Kidney (tissue), 14 donors: ENCODE results near the gene FCGR3B. TPM values are rescaled to one million over a fixed set of nuclear protein-coding genes. Genes with fewer than 3 reads are reported as not detected.
"Not testable (repeated sequence)": the region's sequence is repeated elsewhere in the genome, so short reads cannot be mapped to it uniquely, and the experiment has no call there.

Experiments used
- DNase-seq, 5 donors: peaks; one replicate each; pipeline ENCODE4 v3.0.0-alpha.2; 2013 to 2020
- FAIRE-seq: peaks from 2 replicates; lab custom pipeline; 2012; peaks lifted over from hg19 to GRCh38; lab: Jason Lieb, UNC
- H3K27ac ChIP-seq, 2 donors: one replicate each; pipeline ENCODE4 v1.7.0; 2013; ENCODE audit warnings: low read depth in 2 of 2, low read length in 2 of 2, inconsistent platforms in 1 of 2
- H3K27me3 ChIP-seq: one replicate; pipeline ENCODE4 v1.7.1; 2013; ENCODE audit warnings: low read length, inconsistent platforms; ENCODE audit not compliant: control insufficient read depth, insufficient read depth
- H3K36me3 ChIP-seq, 3 donors: one replicate each; pipeline versions ENCODE4 v1.7.0 to v1.7.1; 2013; ENCODE audit warnings: low read length in 3 of 3, control low read depth in 1 of 3, inconsistent platforms in 1 of 3; ENCODE audit not compliant: insufficient read depth in 3 of 3, control insufficient read depth in 2 of 3
- H3K4me1 ChIP-seq, 3 donors: one replicate each; pipeline versions ENCODE4 v1.7.0 to v1.7.1; 2013; ENCODE audit warnings: low read length in 3 of 3, inconsistent platforms in 1 of 3, low read depth in 1 of 3; ENCODE audit not compliant: control insufficient read depth in 2 of 3, insufficient read depth in 2 of 3
- H3K4me3 ChIP-seq, 3 donors: one replicate each; pipeline versions ENCODE4 v1.7.0 to v1.8.1; 2013; ENCODE audit warnings: low read length in 3 of 3, control low read depth in 1 of 3, inconsistent platforms in 1 of 3
- H3K9ac ChIP-seq, 3 donors: one replicate each; pipeline versions ENCODE4 v1.7.0 to v1.7.1; 2013; ENCODE audit warnings: low read length in 3 of 3, control low read depth in 1 of 3, inconsistent platforms in 1 of 3
- H3K9me3 ChIP-seq, 3 donors: one replicate each; pipeline versions ENCODE4 v1.7.0 to v1.7.1; 2013; ENCODE audit warnings: low read length in 3 of 3, control low read depth in 1 of 3, inconsistent platforms in 1 of 3; ENCODE audit not compliant: control insufficient read depth in 2 of 3, insufficient read depth in 1 of 3
- intact Hi-C: fragments of 100-400 bp; cut with DNase I; formaldehyde crosslinking; loops from one replicate; pipeline ENCODE4 v1.11.1; 2022
- polyA plus RNA-seq: library from polyadenylated mRNA; stranded (reverse); fragments of 350-450 nt; fragmentation: Illumina TruSeq; extraction: RNeasy Lipid Tissue Mini Kit (QIAGEN cat#74804); gene quantifications from one replicate; pipeline ENCODE4 v1.2.3, GENCODE V29; 2014; ENCODE audit warnings: low read depth, low replicate concordance; ENCODE audit not compliant: insufficient read depth
- total RNA-seq: library from RNA; stranded (reverse); fragmentation: NEBNext Ultra II Directional; extraction: Animal tissue kit (Norgen Biotek cat#: 25700); gene quantifications from one replicate; pipeline ENCODE4 v1.2.1, GENCODE V29; 2021
- TF ChIP-seq, protein P1 (sequence below): IDR thresholded peaks from 3 replicates; pipeline ENCODE4 v1.5.1; 2012; ENCODE audit warnings: mild to moderate bottlenecking, moderate library complexity, borderline replicate concordance; ENCODE audit not compliant: insufficient read depth; ENCODE audit errors: extremely low read depth
- donor health status: control.
- donor health status: control.
- donor health status: control.
- donor health status: control.
- donor health status: control.
- donor health status: DM: yes; HTN: yes; CAD: no.
- donor health status: Normal renal cell carcinoma (clear cell type).

The FCGR3B gene
- total and polyA plus RNA-seq, 2 donors from 2014 or later = 4.3 TPM; not detected in 1

DNA sequence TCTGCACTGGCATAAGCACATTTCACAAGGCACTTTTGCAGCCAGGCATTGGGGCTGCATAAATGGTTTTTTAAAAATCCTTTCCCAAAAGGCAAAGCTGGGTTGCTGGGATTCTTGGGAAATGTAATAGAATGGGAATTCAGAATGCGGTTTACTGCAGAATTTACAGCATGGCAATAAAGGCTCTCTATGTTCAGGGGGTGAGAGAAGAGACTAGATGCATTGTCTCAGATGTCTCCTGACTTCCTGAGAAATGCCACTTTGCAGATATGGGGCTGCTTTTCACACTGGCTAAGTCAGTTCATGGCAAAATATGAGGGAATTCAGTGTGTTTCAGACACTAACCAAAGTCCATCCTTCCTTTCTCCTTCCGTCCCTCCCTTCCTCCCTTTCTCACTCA, 45.5 kb upstream of the FCGR3B start:
- H3K9me3 ChIP-seq = no peaks in the 10 kb centered on the region
- intact Hi-C loops = no loop called here
- H3K4me3 ChIP-seq = no peak overlapping the region
- no peak for FAIRE-seq
- H3K9ac ChIP-seq = no peak overlapping the region
- TF ChIP-seq, protein P1, sequence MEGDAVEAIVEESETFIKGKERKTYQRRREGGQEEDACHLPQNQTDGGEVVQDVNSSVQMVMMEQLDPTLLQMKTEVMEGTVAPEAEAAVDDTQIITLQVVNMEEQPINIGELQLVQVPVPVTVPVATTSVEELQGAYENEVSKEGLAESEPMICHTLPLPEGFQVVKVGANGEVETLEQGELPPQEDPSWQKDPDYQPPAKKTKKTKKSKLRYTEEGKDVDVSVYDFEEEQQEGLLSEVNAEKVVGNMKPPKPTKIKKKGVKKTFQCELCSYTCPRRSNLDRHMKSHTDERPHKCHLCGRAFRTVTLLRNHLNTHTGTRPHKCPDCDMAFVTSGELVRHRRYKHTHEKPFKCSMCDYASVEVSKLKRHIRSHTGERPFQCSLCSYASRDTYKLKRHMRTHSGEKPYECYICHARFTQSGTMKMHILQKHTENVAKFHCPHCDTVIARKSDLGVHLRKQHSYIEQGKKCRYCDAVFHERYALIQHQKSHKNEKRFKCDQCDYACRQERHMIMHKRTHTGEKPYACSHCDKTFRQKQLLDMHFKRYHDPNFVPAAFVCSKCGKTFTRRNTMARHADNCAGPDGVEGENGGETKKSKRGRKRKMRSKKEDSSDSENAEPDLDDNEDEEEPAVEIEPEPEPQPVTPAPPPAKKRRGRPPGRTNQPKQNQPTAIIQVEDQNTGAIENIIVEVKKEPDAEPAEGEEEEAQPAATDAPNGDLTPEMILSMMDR = no peak
- H3K27me3 ChIP-seq = no peaks in the 10 kb centered on the region
- H3K36me3 ChIP-seq = no peaks in the 10 kb centered on the region
- no peak for DNase-seq
- no peaks in the 10 kb centered on the region for H3K4me1 ChIP-seq
- H3K27ac ChIP-seq = no peak overlapping the region

- H3K27me3 ChIP-seq, H3K36me3 ChIP-seq, FAIRE-seq, H3K4me1 ChIP-seq, H3K9ac ChIP-seq, intact Hi-C loops, H3K27ac ChIP-seq, H3K9me3 ChIP-seq, H3K4me3 ChIP-seq: not testable (repeated sequence)
- DNase-seq = peak in 2 of 5 donors; percentile 20 to 56
Measured at GRCh38 chr1:161674908-161675307, 43.9 kb upstream of the FCGR3B start.

- H3K9ac ChIP-seq, H3K4me3 ChIP-seq, DNase-seq, H3K36me3 ChIP-seq, intact Hi-C loops, FAIRE-seq, H3K9me3 ChIP-seq, H3K4me1 ChIP-seq, H3K27ac ChIP-seq, H3K27me3 ChIP-seq: not testable (repeated sequence)
Measured at GRCh38 chr1:161674447-161674846, 43.5 kb upstream of the FCGR3B start.

- H3K27me3 ChIP-seq = not testable (repeated sequence)
Measured at GRCh38 chr1:161673437-161673836, 42.5 kb upstream of the FCGR3B start.

DNA sequence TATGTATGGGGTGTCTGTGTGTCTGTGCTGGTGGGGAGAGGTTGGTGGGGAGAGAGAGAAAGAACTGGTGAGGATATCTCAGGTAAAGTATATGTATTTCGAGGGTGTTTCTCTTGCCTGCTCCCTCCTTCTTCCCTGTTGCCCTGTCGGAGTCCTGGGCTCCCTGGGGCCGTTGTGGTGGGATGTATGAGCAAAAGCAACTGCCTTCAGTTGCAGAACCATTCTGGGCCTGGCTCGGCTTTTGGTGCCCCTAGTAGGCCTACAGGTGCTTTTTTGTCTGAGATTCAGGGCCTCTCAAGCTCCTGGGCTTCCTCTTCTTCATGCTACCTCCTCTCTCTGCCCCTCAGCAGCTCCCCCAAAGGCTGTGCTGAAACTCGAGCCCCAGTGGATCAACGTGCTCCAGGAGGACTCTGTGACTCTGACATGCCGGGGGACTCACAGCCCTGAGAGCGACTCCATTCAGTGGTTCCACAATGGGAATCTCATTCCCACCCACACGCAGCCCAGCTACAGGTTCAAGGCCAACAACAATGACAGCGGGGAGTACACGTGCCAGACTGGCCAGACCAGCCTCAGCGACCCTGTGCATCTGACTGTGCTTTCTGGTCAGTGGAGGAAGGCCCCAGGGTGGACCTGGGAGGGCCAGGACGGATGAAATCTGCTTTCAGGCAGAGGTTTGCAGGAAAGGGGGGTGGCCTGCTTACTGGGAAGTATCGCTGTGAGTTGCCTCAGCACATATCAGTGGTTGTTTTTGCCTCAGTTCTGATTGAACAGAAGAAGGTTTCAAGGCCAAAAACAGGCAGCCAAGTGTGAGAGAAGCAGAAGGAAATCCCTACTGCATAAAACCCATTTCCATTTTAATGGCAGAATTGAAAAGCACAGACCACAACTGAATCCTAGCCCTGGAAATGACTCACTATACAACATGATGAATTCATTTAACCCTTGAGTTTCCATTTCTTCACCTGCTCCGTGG, 40.4 kb upstream of the FCGR3B start:
- H3K9me3 ChIP-seq, FAIRE-seq, H3K4me1 ChIP-seq, H3K27ac ChIP-seq, H3K9ac ChIP-seq, H3K36me3 ChIP-seq, H3K4me3 ChIP-seq, intact Hi-C loops, H3K27me3 ChIP-seq: not testable (repeated sequence)
- peak in 3 of 5 donors; percentile 30 to 73 (median 46) for DNase-seq

More at GRCh38 chr1:161673437-161673836, 42.5 kb upstream of the FCGR3B start:
- H3K9me3 ChIP-seq, H3K36me3 ChIP-seq, FAIRE-seq, intact Hi-C loops, H3K27ac ChIP-seq, H3K4me3 ChIP-seq, H3K9ac ChIP-seq, H3K4me1 ChIP-seq: not testable (repeated sequence)
- peak in 1 of 5 donors; percentile 13 for DNase-seq

DNA sequence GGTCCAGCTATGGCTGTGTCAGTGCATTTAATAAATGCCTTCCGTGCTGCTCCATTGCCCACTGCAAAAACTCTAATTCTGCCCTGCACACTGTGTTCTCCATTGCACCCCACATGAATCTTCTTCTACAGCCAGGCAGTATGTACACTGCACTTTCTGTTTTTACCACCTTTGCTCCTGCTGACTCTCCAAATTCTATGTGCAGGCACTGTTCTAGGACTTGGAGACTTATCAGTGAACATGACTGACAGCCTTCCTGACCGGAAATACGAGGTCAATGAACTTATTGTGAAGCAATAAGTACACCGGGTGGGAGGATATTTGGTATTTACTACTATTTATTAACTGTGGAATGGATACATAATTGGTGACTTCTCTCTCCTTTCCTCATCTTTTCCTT, 33.7 kb upstream of the FCGR3B start:
- H3K36me3 ChIP-seq, H3K4me3 ChIP-seq, FAIRE-seq, H3K27me3 ChIP-seq, intact Hi-C loops, DNase-seq, H3K4me1 ChIP-seq, H3K27ac ChIP-seq, H3K9ac ChIP-seq, H3K9me3 ChIP-seq: not testable (repeated sequence)

- H3K4me1 ChIP-seq, H3K9ac ChIP-seq, H3K9me3 ChIP-seq, H3K36me3 ChIP-seq, FAIRE-seq, H3K27ac ChIP-seq, H3K27me3 ChIP-seq, DNase-seq, intact Hi-C loops, H3K4me3 ChIP-seq: not testable (repeated sequence)
Measured at GRCh38 chr1:161663569-161663968, 32.6 kb upstream of the FCGR3B start.
